Measurements from ENCODE around the gene CRYBG1.

- TF ChIP-seq CTCF (IDR thresholded peaks at IDR 0.05) (no peak), EZH2 (IDR thresholded peaks at IDR 0.05; ENCODE audit: borderline replicate concordance, insufficient read depth, low read depth, low read length, poor library complexity, severe bottlenecking) (no peak)
Observed at GRCh38 chr6:106475284-106475683, 114.8 kb downstream of the CRYBG1 start.

All from B cell (primary cell).